K562 (cell line): ENCODE results near the gene KATNB1. TPM values are rescaled to one million over a fixed set of nuclear protein-coding genes. Genes with fewer than 3 reads are reported as not detected.

Source experiments
- EHMT2 ChIP-seq: fragments of 450-650 bp; IDR thresholded peaks from 2 replicates; pipeline ENCODE4 v1.6.1; 2018; ENCODE audit warnings: antibody characterized with exemption
- GATA2 ChIP-seq: sonication (generic); formaldehyde crosslinking; IDR thresholded peaks from 2 replicates; pipeline ENCODE4 v1.4.0; 2020; ENCODE audit warnings: mild to moderate bottlenecking, missing genetic modification reagents
- HDAC8 ChIP-seq: fragments of 450-650 bp; IDR thresholded peaks from 2 replicates; pipeline ENCODE4 v1.6.1; 2016; ENCODE audit warnings: mild to moderate bottlenecking, missing genetic modification characterization, moderate library complexity, missing compliant biosample characterization
- LCOR ChIP-seq: sonication (generic); formaldehyde crosslinking; IDR thresholded peaks from 2 replicates; pipeline ENCODE4 v1.8.0; 2022; ENCODE audit warnings: mild to moderate bottlenecking, missing genetic modification reagents
- NCOA2 ChIP-seq, 2 experiments: fragments of 450-650 bp; IDR thresholded peaks; 2 replicates each; pipeline ENCODE4 v1.6.1; 2018; ENCODE audit warnings: mild to moderate bottlenecking in 2 of 2, moderate library complexity in 1 of 2; ENCODE audit not compliant: partially characterized antibody in 2 of 2
- RFX1 ChIP-seq: fragments of 450-650 bp; IDR thresholded peaks from 2 replicates; pipeline ENCODE4 v1.6.1; 2016; ENCODE audit warnings: mild to moderate bottlenecking, moderate library complexity
- ZNF695 ChIP-seq: fragments of 450-650 bp; formaldehyde crosslinking; IDR thresholded peaks from 2 replicates; pipeline ENCODE4 v1.4.0; 2020; ENCODE audit warnings: mild to moderate bottlenecking, moderate library complexity
- polyA plus RNA-seq, 8 experiments: library from polyadenylated mRNA; depleted of rRNA in 4 of 8; stranded (reverse) in 5 of 8; unstranded in 3 of 8; fragments of >200 nt; fragmentation: Nextera tagmentation in 2 of 8; fragmentation: Illumina TruSeq in 1 of 8; extraction: Ambion mirVana in 2 of 8; extraction: Trizol in 1 of 8; gene quantifications; 2 replicates each; pipeline versions ENCODE4 v1.2.1 to v1.2.3, GENCODE V29; 2011 to 2014; ENCODE audit warnings: inconsistent platforms in 1 of 8, missing spikeins in 1 of 8
- total RNA-seq, 7 experiments: library from RNA; depleted of rRNA in 6 of 7; stranded (reverse); fragments of >200 nt in 6 of 7; fragmentation: Illumina TruSeq in 2 of 7; extraction: Trizol in 2 of 7; gene quantifications; 2 replicates each; pipeline versions ENCODE4 v1.2.1 to v1.2.3, GENCODE V29; 2011 to 2021; ENCODE audit warnings: low replicate concordance in 1 of 7
- TF ChIP-seq, protein P1 (sequence below), 3 experiments: fragments of 200-800 bp in 1 of 3; fragments of 250-450 bp in 1 of 3; fragments of 450-650 bp in 1 of 3; sonication (Bioruptor Pico) in 1 of 3; sonication (Bioruptor generic) in 1 of 3; formaldehyde crosslinking in 1 of 3; IDR thresholded peaks; 2 replicates each; pipeline versions ENCODE4 v1.6.1 to v1.8.0; 2016 to 2022; ENCODE audit warnings: mild to moderate bottlenecking in 2 of 3, missing genetic modification characterization in 2 of 3, missing compliant biosample characterization in 1 of 3, moderate library complexity in 1 of 3
- TF ChIP-seq, protein P2 (sequence below), 2 experiments: fragments of 150-350 bp in 1 of 2; IDR thresholded peaks; 2 replicates each; pipeline ENCODE4 v1.6.1; 2012 to 2016; ENCODE audit warnings: low read depth in 2 of 2, low read length in 2 of 2, mild to moderate bottlenecking in 1 of 2, moderate library complexity in 1 of 2
- TF ChIP-seq, protein P3 (sequence below): sonication (generic); formaldehyde crosslinking; IDR thresholded peaks from 2 replicates; pipeline ENCODE4 v1.8.0; 2022; ENCODE audit warnings: missing genetic modification reagents, mild to moderate bottlenecking, borderline replicate concordance
- TF ChIP-seq, protein P4 (sequence below): fragments of 250-450 bp; sonication (Bioruptor Pico); IDR thresholded peaks from 2 replicates; pipeline ENCODE4 v1.4.0; 2020; ENCODE audit warnings: mild to moderate bottlenecking, moderate library complexity
- TF ChIP-seq, protein P5 (sequence below): conservative IDR thresholded peaks from 2 replicates; pipeline ENCODE4 v1.6.1; 2011; ENCODE audit warnings: low read depth, mild to moderate bottlenecking, low read length; ENCODE audit not compliant: control insufficient read depth

Gene KATNB1
- total and polyA plus RNA-seq, 9 of the 15 experiments (the other 6 are each of a cell fraction or from before 2014, with no cell fraction given), result 1.2 to 52.6 (median 21.9) TPM

DNA sequence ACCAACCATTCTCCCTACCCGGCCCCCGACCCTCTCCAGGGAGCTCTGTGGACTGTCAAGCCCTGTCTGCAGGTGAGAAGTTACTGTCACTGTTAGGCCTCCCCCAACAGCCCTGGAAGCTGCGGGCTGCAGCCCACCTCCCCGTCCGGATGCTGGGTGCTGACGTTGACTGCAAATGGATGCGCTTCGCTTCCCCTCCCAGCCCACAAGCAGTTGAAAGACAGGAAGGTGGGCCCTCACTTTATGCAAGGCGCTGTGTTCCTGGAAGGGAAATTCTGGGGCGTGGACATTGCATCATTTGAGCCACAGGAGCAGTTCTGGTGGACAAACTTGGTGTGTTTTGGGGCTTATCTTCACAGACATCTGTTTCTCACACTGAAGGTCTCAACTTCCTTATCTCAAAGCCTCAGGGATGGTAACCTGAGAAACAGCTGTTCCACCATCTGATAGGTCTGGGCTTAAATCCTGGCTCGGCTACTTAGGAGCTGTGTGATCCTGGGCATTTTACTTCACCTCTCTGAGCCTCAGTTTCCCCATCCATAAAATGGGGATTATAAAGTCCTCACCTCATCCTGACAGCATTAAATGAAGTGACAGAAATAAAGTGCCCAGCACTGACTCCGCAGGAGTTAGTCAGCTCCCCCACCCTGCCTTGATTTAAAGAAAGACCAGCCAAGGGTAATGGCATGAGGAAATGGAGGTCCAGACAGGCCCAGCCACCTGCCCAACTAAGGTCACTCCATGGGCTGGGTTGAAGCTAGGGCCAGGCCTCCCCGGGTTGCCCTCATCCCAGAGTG lies 45.6 kb upstream of the KATNB1 start (continued):
- TF ChIP-seq, protein P1, sequence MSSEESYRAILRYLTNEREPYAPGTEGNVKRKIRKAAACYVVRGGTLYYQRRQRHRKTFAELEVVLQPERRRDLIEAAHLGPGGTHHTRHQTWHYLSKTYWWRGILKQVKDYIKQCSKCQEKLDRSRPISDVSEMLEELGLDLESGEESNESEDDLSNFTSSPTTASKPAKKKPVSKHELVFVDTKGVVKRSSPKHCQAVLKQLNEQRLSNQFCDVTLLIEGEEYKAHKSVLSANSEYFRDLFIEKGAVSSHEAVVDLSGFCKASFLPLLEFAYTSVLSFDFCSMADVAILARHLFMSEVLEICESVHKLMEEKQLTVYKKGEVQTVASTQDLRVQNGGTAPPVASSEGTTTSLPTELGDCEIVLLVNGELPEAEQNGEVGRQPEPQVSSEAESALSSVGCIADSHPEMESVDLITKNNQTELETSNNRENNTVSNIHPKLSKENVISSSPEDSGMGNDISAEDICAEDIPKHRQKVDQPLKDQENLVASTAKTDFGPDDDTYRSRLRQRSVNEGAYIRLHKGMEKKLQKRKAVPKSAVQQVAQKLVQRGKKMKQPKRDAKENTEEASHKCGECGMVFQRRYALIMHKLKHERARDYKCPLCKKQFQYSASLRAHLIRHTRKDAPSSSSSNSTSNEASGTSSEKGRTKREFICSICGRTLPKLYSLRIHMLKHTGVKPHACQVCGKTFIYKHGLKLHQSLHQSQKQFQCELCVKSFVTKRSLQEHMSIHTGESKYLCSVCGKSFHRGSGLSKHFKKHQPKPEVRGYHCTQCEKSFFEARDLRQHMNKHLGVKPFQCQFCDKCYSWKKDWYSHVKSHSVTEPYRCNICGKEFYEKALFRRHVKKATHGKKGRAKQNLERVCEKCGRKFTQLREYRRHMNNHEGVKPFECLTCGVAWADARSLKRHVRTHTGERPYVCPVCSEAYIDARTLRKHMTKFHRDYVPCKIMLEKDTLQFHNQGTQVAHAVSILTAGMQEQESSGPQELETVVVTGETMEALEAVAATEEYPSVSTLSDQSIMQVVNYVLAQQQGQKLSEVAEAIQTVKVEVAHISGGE (CRISPR knock-in tag; IDR thresholded peaks at IDR 0.05), result peak in 1 of 3 experiments; percentile 73; a peak in 2 of 6 replicates
- TF ChIP-seq, protein P2, sequence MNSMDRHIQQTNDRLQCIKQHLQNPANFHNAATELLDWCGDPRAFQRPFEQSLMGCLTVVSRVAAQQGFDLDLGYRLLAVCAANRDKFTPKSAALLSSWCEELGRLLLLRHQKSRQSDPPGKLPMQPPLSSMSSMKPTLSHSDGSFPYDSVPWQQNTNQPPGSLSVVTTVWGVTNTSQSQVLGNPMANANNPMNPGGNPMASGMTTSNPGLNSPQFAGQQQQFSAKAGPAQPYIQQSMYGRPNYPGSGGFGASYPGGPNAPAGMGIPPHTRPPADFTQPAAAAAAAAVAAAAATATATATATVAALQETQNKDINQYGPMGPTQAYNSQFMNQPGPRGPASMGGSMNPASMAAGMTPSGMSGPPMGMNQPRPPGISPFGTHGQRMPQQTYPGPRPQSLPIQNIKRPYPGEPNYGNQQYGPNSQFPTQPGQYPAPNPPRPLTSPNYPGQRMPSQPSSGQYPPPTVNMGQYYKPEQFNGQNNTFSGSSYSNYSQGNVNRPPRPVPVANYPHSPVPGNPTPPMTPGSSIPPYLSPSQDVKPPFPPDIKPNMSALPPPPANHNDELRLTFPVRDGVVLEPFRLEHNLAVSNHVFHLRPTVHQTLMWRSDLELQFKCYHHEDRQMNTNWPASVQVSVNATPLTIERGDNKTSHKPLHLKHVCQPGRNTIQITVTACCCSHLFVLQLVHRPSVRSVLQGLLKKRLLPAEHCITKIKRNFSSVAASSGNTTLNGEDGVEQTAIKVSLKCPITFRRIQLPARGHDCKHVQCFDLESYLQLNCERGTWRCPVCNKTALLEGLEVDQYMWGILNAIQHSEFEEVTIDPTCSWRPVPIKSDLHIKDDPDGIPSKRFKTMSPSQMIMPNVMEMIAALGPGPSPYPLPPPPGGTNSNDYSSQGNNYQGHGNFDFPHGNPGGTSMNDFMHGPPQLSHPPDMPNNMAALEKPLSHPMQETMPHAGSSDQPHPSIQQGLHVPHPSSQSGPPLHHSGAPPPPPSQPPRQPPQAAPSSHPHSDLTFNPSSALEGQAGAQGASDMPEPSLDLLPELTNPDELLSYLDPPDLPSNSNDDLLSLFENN (IDR thresholded peaks at IDR 0.05; ENCODE audit: low read depth in 2 of 2, low read length in 2 of 2), result peak in 1 of 2 experiments; percentile 98; a peak in 2 of 4 replicates
- TF ChIP-seq GATA2 (CRISPR knock-in tag) (peak; percentile 100), EHMT2 (no peak; the same call in 1 of the 2 replicates), NCOA2 (IDR thresholded peaks at IDR 0.05; ENCODE audit: partially characterized antibody in 2 of 2) (no peak), LCOR (CRISPR knock-in tag) (peak; percentile 99), ZNF695 (CRISPR knock-in tag) (no peak), HDAC8 (no peak), RFX1 (peak; percentile 75)
- TF ChIP-seq, protein P3, sequence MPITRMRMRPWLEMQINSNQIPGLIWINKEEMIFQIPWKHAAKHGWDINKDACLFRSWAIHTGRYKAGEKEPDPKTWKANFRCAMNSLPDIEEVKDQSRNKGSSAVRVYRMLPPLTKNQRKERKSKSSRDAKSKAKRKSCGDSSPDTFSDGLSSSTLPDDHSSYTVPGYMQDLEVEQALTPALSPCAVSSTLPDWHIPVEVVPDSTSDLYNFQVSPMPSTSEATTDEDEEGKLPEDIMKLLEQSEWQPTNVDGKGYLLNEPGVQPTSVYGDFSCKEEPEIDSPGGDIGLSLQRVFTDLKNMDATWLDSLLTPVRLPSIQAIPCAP, result no peak
- TF ChIP-seq, protein P4, sequence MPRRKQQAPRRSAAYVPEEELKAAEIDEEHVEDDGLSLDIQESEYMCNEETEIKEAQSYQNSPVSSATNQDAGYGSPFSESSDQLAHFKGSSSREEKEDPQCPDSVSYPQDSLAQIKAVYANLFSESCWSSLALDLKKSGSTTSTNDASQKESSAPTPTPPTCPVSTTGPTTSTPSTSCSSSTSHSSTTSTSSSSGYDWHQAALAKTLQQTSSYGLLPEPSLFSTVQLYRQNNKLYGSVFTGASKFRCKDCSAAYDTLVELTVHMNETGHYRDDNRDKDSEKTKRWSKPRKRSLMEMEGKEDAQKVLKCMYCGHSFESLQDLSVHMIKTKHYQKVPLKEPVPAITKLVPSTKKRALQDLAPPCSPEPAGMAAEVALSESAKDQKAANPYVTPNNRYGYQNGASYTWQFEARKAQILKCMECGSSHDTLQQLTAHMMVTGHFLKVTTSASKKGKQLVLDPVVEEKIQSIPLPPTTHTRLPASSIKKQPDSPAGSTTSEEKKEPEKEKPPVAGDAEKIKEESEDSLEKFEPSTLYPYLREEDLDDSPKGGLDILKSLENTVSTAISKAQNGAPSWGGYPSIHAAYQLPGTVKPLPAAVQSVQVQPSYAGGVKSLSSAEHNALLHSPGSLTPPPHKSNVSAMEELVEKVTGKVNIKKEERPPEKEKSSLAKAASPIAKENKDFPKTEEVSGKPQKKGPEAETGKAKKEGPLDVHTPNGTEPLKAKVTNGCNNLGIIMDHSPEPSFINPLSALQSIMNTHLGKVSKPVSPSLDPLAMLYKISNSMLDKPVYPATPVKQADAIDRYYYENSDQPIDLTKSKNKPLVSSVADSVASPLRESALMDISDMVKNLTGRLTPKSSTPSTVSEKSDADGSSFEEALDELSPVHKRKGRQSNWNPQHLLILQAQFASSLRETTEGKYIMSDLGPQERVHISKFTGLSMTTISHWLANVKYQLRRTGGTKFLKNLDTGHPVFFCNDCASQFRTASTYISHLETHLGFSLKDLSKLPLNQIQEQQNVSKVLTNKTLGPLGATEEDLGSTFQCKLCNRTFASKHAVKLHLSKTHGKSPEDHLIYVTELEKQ (CRISPR knock-in tag), result no peak
- TF ChIP-seq, protein P5, sequence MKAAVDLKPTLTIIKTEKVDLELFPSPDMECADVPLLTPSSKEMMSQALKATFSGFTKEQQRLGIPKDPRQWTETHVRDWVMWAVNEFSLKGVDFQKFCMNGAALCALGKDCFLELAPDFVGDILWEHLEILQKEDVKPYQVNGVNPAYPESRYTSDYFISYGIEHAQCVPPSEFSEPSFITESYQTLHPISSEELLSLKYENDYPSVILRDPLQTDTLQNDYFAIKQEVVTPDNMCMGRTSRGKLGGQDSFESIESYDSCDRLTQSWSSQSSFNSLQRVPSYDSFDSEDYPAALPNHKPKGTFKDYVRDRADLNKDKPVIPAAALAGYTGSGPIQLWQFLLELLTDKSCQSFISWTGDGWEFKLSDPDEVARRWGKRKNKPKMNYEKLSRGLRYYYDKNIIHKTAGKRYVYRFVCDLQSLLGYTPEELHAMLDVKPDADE, result peak; percentile 88; the same call in 1 of the 2 replicates
